Keratinocyte (primary cell): ENCODE results near the gene TRIM52. TPM values are rescaled to one million over a fixed set of nuclear protein-coding genes. Genes with fewer than 3 reads are reported as not detected.
A peak's percentile ranks its signal among the peaks of the same experiment; 100 is the strongest.

Experiments
- DNase-seq: peaks from one replicate; pipeline ENCODE4 v3.0.0-alpha.2; 2011; ENCODE audit warnings: low read depth, missing footprints, low spot score
- FAIRE-seq: peaks from 2 replicates; lab custom pipeline; 2011; peaks lifted over from hg19 to GRCh38; lab: Jason Lieb, UNC
- H2AFZ ChIP-seq: 2 replicates; pipeline ENCODE4 v1.6.0; 2012; ENCODE audit warnings: low read length, control low read depth, inconsistent platforms; ENCODE audit not compliant: control insufficient read depth
- H3K27ac ChIP-seq: 2 replicates; pipeline ENCODE4 v1.5.1; 2011; ENCODE audit warnings: low read length; ENCODE audit not compliant: control insufficient read depth, insufficient read depth
- H3K27me3 ChIP-seq: 3 replicates; pipeline ENCODE4 v1.6.0; 2011; ENCODE audit warnings: low read length; ENCODE audit not compliant: control insufficient read depth, insufficient read depth; ENCODE audit errors: extremely low read depth
- H3K36me3 ChIP-seq, 2 experiments: 2 replicates in 1 of 2; 3 replicates in 1 of 2; pipeline ENCODE4 v1.5.1; 2011; ENCODE audit warnings: low read length in 2 of 2, mild to moderate bottlenecking in 1 of 2; ENCODE audit not compliant: control insufficient read depth in 2 of 2, insufficient read depth in 2 of 2; ENCODE audit errors: extremely low read depth in 1 of 2
- H3K4me1 ChIP-seq: 3 replicates; pipeline ENCODE4 v1.5.1; 2011; ENCODE audit warnings: low read length; ENCODE audit not compliant: control insufficient read depth, insufficient read depth; ENCODE audit errors: extremely low read depth
- H3K4me2 ChIP-seq: 3 replicates; pipeline ENCODE4 v1.6.0; 2011; ENCODE audit warnings: low read depth, low read length; ENCODE audit not compliant: control insufficient read depth, insufficient read depth; ENCODE audit errors: extremely low read depth
- H3K4me3 ChIP-seq, 3 experiments: fragments of 200-600 bp in 1 of 3; sonication (generic) in 1 of 3; 2 replicates in 2 of 3; 3 replicates in 1 of 3; pipeline ENCODE4 v1.5.1; 2011 to 2016; ENCODE audit warnings: low read length in 3 of 3, mild to moderate bottlenecking in 3 of 3, control low read depth in 2 of 3, inconsistent platforms in 1 of 3, low read depth in 1 of 3, mixed read lengths in 1 of 3, mixed run types in 1 of 3, moderate library complexity in 1 of 3; ENCODE audit not compliant: control insufficient read depth in 2 of 3, insufficient read depth in 2 of 3; ENCODE audit errors: extremely low read depth in 1 of 3
- H3K79me2 ChIP-seq: 2 replicates; pipeline ENCODE4 v1.6.0; 2012; ENCODE audit warnings: low read length; ENCODE audit not compliant: control insufficient read depth, insufficient read depth
- H3K9ac ChIP-seq: 3 replicates; pipeline ENCODE4 v1.6.0; 2011; ENCODE audit warnings: low read length; ENCODE audit not compliant: control insufficient read depth, insufficient read depth; ENCODE audit errors: extremely low read depth
- H3K9me1 ChIP-seq: 3 replicates; pipeline ENCODE4 v1.6.0; 2011; ENCODE audit warnings: low read length; ENCODE audit not compliant: control insufficient read depth, insufficient read depth; ENCODE audit errors: extremely low read depth
- H3K9me3 ChIP-seq: 2 replicates; pipeline ENCODE4 v1.5.1; 2012; ENCODE audit warnings: low read depth, low read length; ENCODE audit not compliant: control insufficient read depth
- H4K20me1 ChIP-seq: 3 replicates; pipeline ENCODE4 v1.6.0; 2011; ENCODE audit warnings: low read length; ENCODE audit not compliant: control insufficient read depth, insufficient read depth; ENCODE audit errors: extremely low read depth
- EZH2 ChIP-seq: IDR thresholded peaks from one replicate; pipeline ENCODE4 v1.6.1; 2012; ENCODE audit warnings: inconsistent platforms, mild to moderate bottlenecking, low read length, moderate library complexity
- dilution Hi-C: fragments of 300-500 bp; cut with MboI; formaldehyde crosslinking; loops from one replicate; pipeline ENCODE4 v1.7.0; 2020; ENCODE audit warnings: low sequenced_read_pairs; ENCODE audit not compliant: extremely low pct_ligation_motif_present
- polyA plus RNA-seq, 5 experiments: library from polyadenylated mRNA; depleted of rRNA in 3 of 5; stranded (reverse) in 3 of 5; stranded (forward) in 1 of 5; unstranded in 1 of 5; fragments of >200 nt; gene quantifications; 1 replicate in 1 of 5; 2 replicates in 3 of 5; 3 replicates in 1 of 5; pipeline versions ENCODE4 v1.2.1 to v1.2.3, GENCODE V29; 2011 to 2012; ENCODE audit warnings: missing spikeins in 2 of 5, low read depth in 1 of 5, low replicate concordance in 1 of 5
- TF ChIP-seq, protein P1 (sequence below), 3 experiments: IDR thresholded peaks in 1 of 3; conservative IDR thresholded peaks in 1 of 3; optimal IDR thresholded peaks in 1 of 3; 2 replicates in 2 of 3; 3 replicates in 1 of 3; pipeline versions ENCODE3 to v1.5.1; 2011; ENCODE audit warnings: low read length in 3 of 3, mild to moderate bottlenecking in 3 of 3, moderate library complexity in 2 of 3, control low read depth in 1 of 3, inconsistent platforms in 1 of 3; ENCODE audit not compliant: insufficient read depth in 2 of 3; ENCODE audit errors: extremely low read depth in 1 of 3

The TRIM52 gene
- polyA plus RNA-seq, 1 donor (not counting 4 experiments of a cell fraction or from before 2014, with no cell fraction given) = 7.5 TPM

GRCh38 chr5:181261320-181262049 is 542 bp upstream of the TRIM52 start:
- Histone ChIP-seq H3K9me1 (peaks cover 3% of the 10 kb centered on the region), H3K9me3 (peaks cover 2% of the 10 kb centered on the region), H3K4me3 (peak overlapping the region; percentile 66 to 96 (median 91)), H3K4me2 (peak overlapping the region; percentile 93), H3K36me3 (peaks cover 7 to 13% of the 10 kb centered on the region in 2 experiments), H3K4me1 (peaks cover 20% of the 10 kb centered on the region), H4K20me1 (no peaks in the 10 kb centered on the region), H3K79me2 (peaks cover 47% of the 10 kb centered on the region), H3K27me3 (no peaks in the 10 kb centered on the region), H2AFZ (peak overlapping the region; percentile 89), H3K27ac (peak overlapping the region; percentile 94), H3K9ac (peak overlapping the region; percentile 98)
- no peak for DNase-seq
- dilution Hi-C loops = no loop called here
- no peak for TF ChIP-seq EZH2
- TF ChIP-seq, protein P1, sequence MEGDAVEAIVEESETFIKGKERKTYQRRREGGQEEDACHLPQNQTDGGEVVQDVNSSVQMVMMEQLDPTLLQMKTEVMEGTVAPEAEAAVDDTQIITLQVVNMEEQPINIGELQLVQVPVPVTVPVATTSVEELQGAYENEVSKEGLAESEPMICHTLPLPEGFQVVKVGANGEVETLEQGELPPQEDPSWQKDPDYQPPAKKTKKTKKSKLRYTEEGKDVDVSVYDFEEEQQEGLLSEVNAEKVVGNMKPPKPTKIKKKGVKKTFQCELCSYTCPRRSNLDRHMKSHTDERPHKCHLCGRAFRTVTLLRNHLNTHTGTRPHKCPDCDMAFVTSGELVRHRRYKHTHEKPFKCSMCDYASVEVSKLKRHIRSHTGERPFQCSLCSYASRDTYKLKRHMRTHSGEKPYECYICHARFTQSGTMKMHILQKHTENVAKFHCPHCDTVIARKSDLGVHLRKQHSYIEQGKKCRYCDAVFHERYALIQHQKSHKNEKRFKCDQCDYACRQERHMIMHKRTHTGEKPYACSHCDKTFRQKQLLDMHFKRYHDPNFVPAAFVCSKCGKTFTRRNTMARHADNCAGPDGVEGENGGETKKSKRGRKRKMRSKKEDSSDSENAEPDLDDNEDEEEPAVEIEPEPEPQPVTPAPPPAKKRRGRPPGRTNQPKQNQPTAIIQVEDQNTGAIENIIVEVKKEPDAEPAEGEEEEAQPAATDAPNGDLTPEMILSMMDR (optimal IDR thresholded peaks at IDR 0.05 in 1 of 3, IDR thresholded peaks at IDR 0.05 in 1 of 3, conservative IDR thresholded peaks at IDR 0.05 in 1 of 3; ENCODE audit: extremely low read depth in 1 of 3, insufficient read depth in 2 of 3, low read length in 3 of 3) = no peak
- no peak for FAIRE-seq

GRCh38 chr5:181259974-181260719 is 796 bp downstream of the TRIM52 start:
- H3K27me3 ChIP-seq = no peaks in the 10 kb centered on the region
- peaks cover 20% of the 10 kb centered on the region for H3K4me1 ChIP-seq
- peak overlapping the region; percentile 94 for H3K27ac ChIP-seq
- H2AFZ ChIP-seq = peak overlapping the region; percentile 89
- dilution Hi-C loops = no loop called here
- no peak for DNase-seq
- FAIRE-seq = no peak
- peaks cover 2% of the 10 kb centered on the region for H3K9me3 ChIP-seq
- TF ChIP-seq, protein P1 (optimal IDR thresholded peaks at IDR 0.05 in 1 of 3, IDR thresholded peaks at IDR 0.05 in 1 of 3, conservative IDR thresholded peaks at IDR 0.05 in 1 of 3; ENCODE audit: extremely low read depth in 1 of 3, insufficient read depth in 2 of 3, low read length in 3 of 3) = no peak
- TF ChIP-seq EZH2 = no peak
- H3K36me3 ChIP-seq = peaks cover 10 to 13% of the 10 kb centered on the region in 2 experiments
- peak overlapping the region; percentile 66 to 96 (median 91) for H3K4me3 ChIP-seq
- H3K79me2 ChIP-seq = peaks cover 60% of the 10 kb centered on the region
- H4K20me1 ChIP-seq = no peaks in the 10 kb centered on the region
- H3K4me2 ChIP-seq = peak overlapping the region; percentile 93
- peaks cover 3% of the 10 kb centered on the region for H3K9me1 ChIP-seq
- peak overlapping the region; percentile 98 for H3K9ac ChIP-seq
